Measurements from ENCODE around the gene CLVS2.

Gene CLVS2

GRCh38 chr6:123024976-123025375, 28.9 kb downstream of the CLVS2 start:
- no peak for DNase-seq (ENCODE audit: low read depth in 3 of 3)

- DNase-seq (ENCODE audit: low read depth in 3 of 3) = no peak
Measured at GRCh38 chr6:123027408-123027807, 31.4 kb downstream of the CLVS2 start.

GRCh38 chr6:123028263-123028662, 32.2 kb downstream of the CLVS2 start:
- DNase-seq (ENCODE audit: low read depth in 3 of 3) = no peak

- DNase-seq (ENCODE audit: low read depth in 3 of 3) = no peak
Measured at GRCh38 chr6:123030282-123030681, 34.2 kb downstream of the CLVS2 start.

- no peak for DNase-seq (ENCODE audit: low read depth in 3 of 3)
Measured at GRCh38 chr6:123036648-123037047, 40.6 kb downstream of the CLVS2 start.

GRCh38 chr6:123039431-123039830, 43.4 kb downstream of the CLVS2 start:
- DNase-seq (ENCODE audit: low read depth in 3 of 3) = no peak

- no peak for DNase-seq (ENCODE audit: low read depth in 3 of 3)
Measured at GRCh38 chr6:123042401-123042800, 46.4 kb downstream of the CLVS2 start.

- DNase-seq (ENCODE audit: low read depth in 3 of 3) = no peak
Measured at GRCh38 chr6:123044341-123044860, 48.4 kb downstream of the CLVS2 start.

GRCh38 chr6:123053602-123054225, 57.7 kb downstream of the CLVS2 start:
- no peak for DNase-seq (ENCODE audit: low read depth in 3 of 3)

GRCh38 chr6:123055256-123055655, 59.2 kb downstream of the CLVS2 start:
- DNase-seq (ENCODE audit: low read depth in 3 of 3) = no peak

GRCh38 chr6:123062670-123063069, 66.6 kb downstream of the CLVS2 start:
- no peak for DNase-seq (ENCODE audit: low read depth in 3 of 3)

GRCh38 chr6:123064038-123064437, 68.0 kb downstream of the CLVS2 start:
- no peak for DNase-seq (ENCODE audit: low read depth in 3 of 3)

- DNase-seq (ENCODE audit: low read depth in 3 of 3) = no peak
Measured at GRCh38 chr6:123074616-123075015, 78.6 kb downstream of the CLVS2 start.

GRCh38 chr6:123085403-123085802, 89.4 kb downstream of the CLVS2 start:
- no peak for DNase-seq (ENCODE audit: low read depth in 3 of 3)

- DNase-seq (ENCODE audit: low read depth in 3 of 3) = no peak
Measured at GRCh38 chr6:123089226-123089625, 93.2 kb downstream of the CLVS2 start.

- no peak for DNase-seq (ENCODE audit: low read depth in 3 of 3)
Measured at GRCh38 chr6:123091091-123091895, 95.3 kb downstream of the CLVS2 start.

- no peak for DNase-seq (ENCODE audit: low read depth in 3 of 3)
Measured at GRCh38 chr6:123091896-123092271, 95.8 kb downstream of the CLVS2 start.

GRCh38 chr6:123094795-123095194, 98.8 kb downstream of the CLVS2 start:
- no peak for DNase-seq (ENCODE audit: low read depth in 3 of 3)

- no peak for DNase-seq (ENCODE audit: low read depth in 3 of 3)
Measured at GRCh38 chr6:123105561-123105960, 109.5 kb downstream of the CLVS2 start.

- no peak for DNase-seq (ENCODE audit: low read depth in 3 of 3)
Measured at GRCh38 chr6:123116370-123116769, 120.3 kb downstream of the CLVS2 start.

GRCh38 chr6:123117145-123117908, 121.3 kb downstream of the CLVS2 start:
- no peak for DNase-seq (ENCODE audit: low read depth in 3 of 3)

- DNase-seq (ENCODE audit: low read depth in 3 of 3) = no peak
Measured at GRCh38 chr6:123118811-123119210, 122.8 kb downstream of the CLVS2 start.

Data from stimulated activated CD4-positive, alpha-beta T cell treated with anti-CD3 and anti-CD28 coated beads, TNF-alpha, amount 100 ng/mL, for 24 hours (primary cell).